Lower leg skin (tissue), 4 donors: ENCODE results near the gene LIPC. TPM values are rescaled to one million over a fixed set of nuclear protein-coding genes. Genes with fewer than 3 reads are reported as not detected.

ENCODE experiments used
- DNase-seq, 2 donors: peaks; one replicate each; pipeline ENCODE4 v3.0.0-alpha.2; 2019; ENCODE audit warnings: low spot score in 2 of 2
- H3K4me3 ChIP-seq: fragments of 200-600 bp; sonication (generic); 2 replicates; pipeline ENCODE4 v1.5.1; 2017; ENCODE audit warnings: mild to moderate bottlenecking, low read depth; ENCODE audit not compliant: poor library complexity, severe bottlenecking
- POLR2A ChIP-seq, 2 donors: fragments of 450-650 bp; IDR thresholded peaks; one replicate each; pipeline ENCODE4 v1.6.1; 2016 to 2017; ENCODE audit warnings: antibody characterized with exemption in 2 of 2, mild to moderate bottlenecking in 1 of 2, moderate library complexity in 1 of 2
- WGBS, 2 donors: methylation state at CpG; one replicate each; pipeline ENCODE4 v1.1.5; 2018; 5-methylcytosine and 5-hydroxymethylcytosine counted together
- intact Hi-C: fragments of 100-400 bp; cut with DNase I; formaldehyde crosslinking; loops from one replicate; pipeline ENCODE4 v1.15.0; 2023; ENCODE audit warnings: low total_unique reads
- total RNA-seq, 4 donors: library from RNA; depleted of rRNA; stranded (reverse); fragments of >200 nt; gene quantifications; one replicate each; pipeline ENCODE4 v1.1.0, GENCODE V29; 2016
- TF ChIP-seq, protein P1 (sequence below), 3 donors: fragments of 450-650 bp; IDR thresholded peaks; one replicate each; pipeline ENCODE4 v1.5.1; 2016; ENCODE audit warnings: antibody characterized with exemption in 3 of 3, mild to moderate bottlenecking in 3 of 3, moderate library complexity in 2 of 3

The LIPC gene
- total RNA-seq, 4 donors from 2014 or later: 0.13 to 0.71 TPM; not detected in 2

GRCh38 chr15:58501636-58502188 lies 69.9 kb downstream of the LIPC start:
- no peak for DNase-seq
- no peak overlapping the region for H3K4me3 ChIP-seq
- 84 to 88% methylated on average over 4 of the region's 4 CpGs for WGBS, 2 donors
- TF ChIP-seq, protein P1, sequence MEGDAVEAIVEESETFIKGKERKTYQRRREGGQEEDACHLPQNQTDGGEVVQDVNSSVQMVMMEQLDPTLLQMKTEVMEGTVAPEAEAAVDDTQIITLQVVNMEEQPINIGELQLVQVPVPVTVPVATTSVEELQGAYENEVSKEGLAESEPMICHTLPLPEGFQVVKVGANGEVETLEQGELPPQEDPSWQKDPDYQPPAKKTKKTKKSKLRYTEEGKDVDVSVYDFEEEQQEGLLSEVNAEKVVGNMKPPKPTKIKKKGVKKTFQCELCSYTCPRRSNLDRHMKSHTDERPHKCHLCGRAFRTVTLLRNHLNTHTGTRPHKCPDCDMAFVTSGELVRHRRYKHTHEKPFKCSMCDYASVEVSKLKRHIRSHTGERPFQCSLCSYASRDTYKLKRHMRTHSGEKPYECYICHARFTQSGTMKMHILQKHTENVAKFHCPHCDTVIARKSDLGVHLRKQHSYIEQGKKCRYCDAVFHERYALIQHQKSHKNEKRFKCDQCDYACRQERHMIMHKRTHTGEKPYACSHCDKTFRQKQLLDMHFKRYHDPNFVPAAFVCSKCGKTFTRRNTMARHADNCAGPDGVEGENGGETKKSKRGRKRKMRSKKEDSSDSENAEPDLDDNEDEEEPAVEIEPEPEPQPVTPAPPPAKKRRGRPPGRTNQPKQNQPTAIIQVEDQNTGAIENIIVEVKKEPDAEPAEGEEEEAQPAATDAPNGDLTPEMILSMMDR (IDR thresholded peaks at IDR 0.05): no peak
- no peak for TF ChIP-seq POLR2A (IDR thresholded peaks at IDR 0.05)
- intact Hi-C loops: no loop called here

- WGBS, 2 donors: 93% methylated on average over 6 of the region's 6 CpGs
- no peak for DNase-seq
- no peak for TF ChIP-seq POLR2A (IDR thresholded peaks at IDR 0.05)
- TF ChIP-seq, protein P1 (IDR thresholded peaks at IDR 0.05): no peak
- H3K4me3 ChIP-seq: no peak overlapping the region
- intact Hi-C loops: no loop called here
Observed at GRCh38 chr15:58503139-58504027, 71.6 kb downstream of the LIPC start.

- intact Hi-C loops: no loop called here
Observed at GRCh38 chr15:58504674-58505234, 73.0 kb downstream of the LIPC start.

GRCh38 chr15:58505581-58505980 lies 73.8 kb downstream of the LIPC start:
- WGBS, 2 donors: 58 to 75% methylated on average over 7 of the region's 7 CpGs
- H3K4me3 ChIP-seq: no peak overlapping the region
- intact Hi-C loops: no loop called here
- no peak for DNase-seq
- TF ChIP-seq, protein P1 (IDR thresholded peaks at IDR 0.05): no peak
- TF ChIP-seq POLR2A (IDR thresholded peaks at IDR 0.05): no peak

More at GRCh38 chr15:58504674-58505234, 73.0 kb downstream of the LIPC start:
- no peak overlapping the region for H3K4me3 ChIP-seq
- no peak for TF ChIP-seq POLR2A (IDR thresholded peaks at IDR 0.05)
- TF ChIP-seq, protein P1 (IDR thresholded peaks at IDR 0.05): no peak
- DNase-seq: no peak
- 89 to 90% methylated on average over 6 of the region's 6 CpGs for WGBS, 2 donors

DNA sequence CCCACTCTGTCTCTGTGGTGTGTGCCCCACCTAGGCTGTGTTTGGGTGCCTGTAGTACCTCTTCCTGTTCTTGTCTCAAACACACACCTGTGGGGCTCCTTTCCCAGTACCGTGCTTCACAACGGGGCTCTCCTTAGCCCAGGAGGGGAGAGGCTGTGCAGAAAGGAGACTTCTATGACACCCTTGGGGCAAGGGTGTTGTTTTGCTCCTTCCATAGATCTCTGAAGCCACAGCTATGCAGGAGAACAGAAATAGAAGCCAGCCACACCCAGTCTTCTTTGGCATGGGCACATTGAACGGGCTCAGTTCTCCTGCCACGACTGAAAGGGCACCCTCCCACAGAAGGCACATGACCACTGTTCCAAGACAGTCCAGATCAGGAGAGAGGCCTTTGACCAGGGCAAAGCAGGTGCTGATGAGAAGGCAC lies 74.3 kb downstream of the LIPC start:
- no peak for DNase-seq
- H3K4me3 ChIP-seq: no peak overlapping the region
- intact Hi-C loops: no loop called here
- TF ChIP-seq, protein P1 (IDR thresholded peaks at IDR 0.05): no peak
- TF ChIP-seq POLR2A (IDR thresholded peaks at IDR 0.05): no peak
- WGBS, 2 donors: 34 to 46% methylated on average over 4 of the region's 4 CpGs
